C4-2B (cell line): ENCODE measurements around the gene FRMD1.

Experiments
- ZFX ChIP-seq: fragments of 450-650 bp; IDR thresholded peaks from 2 replicates; pipeline ENCODE4 v1.6.1; 2017
- TF ChIP-seq, protein P1 (sequence below): fragments of 450-650 bp; conservative IDR thresholded peaks from 2 replicates; pipeline ENCODE4 v1.5.1; 2017; ENCODE audit warnings: mild to moderate bottlenecking

GRCh38 chr6:168115748-168116437 lies 36.9 kb upstream of the FRMD1 start:
- TF ChIP-seq, protein P1, sequence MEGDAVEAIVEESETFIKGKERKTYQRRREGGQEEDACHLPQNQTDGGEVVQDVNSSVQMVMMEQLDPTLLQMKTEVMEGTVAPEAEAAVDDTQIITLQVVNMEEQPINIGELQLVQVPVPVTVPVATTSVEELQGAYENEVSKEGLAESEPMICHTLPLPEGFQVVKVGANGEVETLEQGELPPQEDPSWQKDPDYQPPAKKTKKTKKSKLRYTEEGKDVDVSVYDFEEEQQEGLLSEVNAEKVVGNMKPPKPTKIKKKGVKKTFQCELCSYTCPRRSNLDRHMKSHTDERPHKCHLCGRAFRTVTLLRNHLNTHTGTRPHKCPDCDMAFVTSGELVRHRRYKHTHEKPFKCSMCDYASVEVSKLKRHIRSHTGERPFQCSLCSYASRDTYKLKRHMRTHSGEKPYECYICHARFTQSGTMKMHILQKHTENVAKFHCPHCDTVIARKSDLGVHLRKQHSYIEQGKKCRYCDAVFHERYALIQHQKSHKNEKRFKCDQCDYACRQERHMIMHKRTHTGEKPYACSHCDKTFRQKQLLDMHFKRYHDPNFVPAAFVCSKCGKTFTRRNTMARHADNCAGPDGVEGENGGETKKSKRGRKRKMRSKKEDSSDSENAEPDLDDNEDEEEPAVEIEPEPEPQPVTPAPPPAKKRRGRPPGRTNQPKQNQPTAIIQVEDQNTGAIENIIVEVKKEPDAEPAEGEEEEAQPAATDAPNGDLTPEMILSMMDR: no peak
- no peak for TF ChIP-seq ZFX
